HUDEP-2 (cell line): Measurements from ENCODE around the gene ST3GAL3.
A peak's percentile ranks its signal among the peaks of the same experiment; 100 is the strongest.

ENCODE experiments used
- DNase-seq, 76 experiments: peaks; one replicate each; lab custom pipeline; 2025; ENCODE audit not compliant: unreplicated experiment in 76 of 76; lab: John Stamatoyannopoulos, UW

Gene ST3GAL3

GRCh38 chr1:43933386-43934100 is 226.2 kb downstream of the ST3GAL3 start, which contains the start of gene ARTN:
Gene ARTN (plus strand): TSS chr1:43933801. CDS start chr1:43935657, 1,856 bp downstream.
- DNase-seq = no peak

GRCh38 chr1:43934101-43934985 is 227.0 kb downstream of the ST3GAL3 start:
- DNase-seq = peak in 58 of 76 experiments; percentile 8 to 76 (median 48)

- DNase-seq = peak in 2 of 76 experiments; percentile 14 to 23
Observed at GRCh38 chr1:43934986-43935324, 227.6 kb downstream of the ST3GAL3 start.

GRCh38 chr1:43935711-43936427 is 228.5 kb downstream of the ST3GAL3 start:
- DNase-seq = no peak

- no peak for DNase-seq
Observed at GRCh38 chr1:43936431-43937151, 229.3 kb downstream of the ST3GAL3 start.

- DNase-seq = no peak
Observed at GRCh38 chr1:43937179-43937865, 230.0 kb downstream of the ST3GAL3 start.

- no peak for DNase-seq
Observed at GRCh38 chr1:43938383-43938782, 231.0 kb downstream of the ST3GAL3 start.

- no peak for DNase-seq
Observed at GRCh38 chr1:43938892-43939587, 231.7 kb downstream of the ST3GAL3 start.

- no peak for DNase-seq
Observed at GRCh38 chr1:43942411-43942810, 235.1 kb downstream of the ST3GAL3 start.

GRCh38 chr1:43944860-43945259 is 237.5 kb downstream of the ST3GAL3 start:
- DNase-seq = no peak

- peak in 5 of 76 experiments; percentile 7 to 41 (median 14) for DNase-seq
Observed at GRCh38 chr1:43945674-43946235, 238.4 kb downstream of the ST3GAL3 start.

- DNase-seq = peak in 75 of 76 experiments; percentile 40 to 98 (median 94)
Observed at GRCh38 chr1:43946236-43947060, 239.1 kb downstream of the ST3GAL3 start, which contains the start of gene IPO13. Gene IPO13 (plus strand): TSS chr1:43946950. CDS start chr1:43947601, 651 bp downstream.

- DNase-seq = no peak
Observed at GRCh38 chr1:43947061-43947873, 239.9 kb downstream of the ST3GAL3 start.

GRCh38 chr1:43947874-43948437 is 240.6 kb downstream of the ST3GAL3 start:
- DNase-seq = no peak

GRCh38 chr1:43949678-43950077 is 242.3 kb downstream of the ST3GAL3 start:
- DNase-seq = no peak

GRCh38 chr1:43951021-43951985 is 244.0 kb downstream of the ST3GAL3 start:
- DNase-seq = no peak
